ENCODE data around the gene SDK2.

The SDK2 gene

DNA sequence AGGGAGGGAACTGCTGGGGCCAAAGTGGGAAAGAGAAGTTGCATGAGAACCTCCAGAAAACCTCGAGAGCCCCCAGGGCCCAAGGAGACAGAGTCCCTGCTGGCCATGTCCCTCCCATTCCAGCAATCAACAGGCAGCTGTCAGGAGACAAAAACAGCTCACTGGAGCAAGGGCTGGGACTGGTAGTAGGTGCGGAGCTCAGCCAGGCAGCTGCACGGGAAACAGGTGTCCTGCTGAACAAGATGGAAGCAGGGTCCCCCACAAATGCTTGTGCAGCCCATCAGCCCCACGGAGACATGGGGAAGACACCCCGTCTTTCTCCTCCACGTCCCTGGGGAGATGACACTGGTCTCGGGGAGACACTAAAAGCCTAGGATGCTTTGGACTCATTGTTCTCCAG lies 34.5 kb downstream of the SDK2 start:
- DNase-seq (ENCODE audit: low spot score) = no peak

DNA sequence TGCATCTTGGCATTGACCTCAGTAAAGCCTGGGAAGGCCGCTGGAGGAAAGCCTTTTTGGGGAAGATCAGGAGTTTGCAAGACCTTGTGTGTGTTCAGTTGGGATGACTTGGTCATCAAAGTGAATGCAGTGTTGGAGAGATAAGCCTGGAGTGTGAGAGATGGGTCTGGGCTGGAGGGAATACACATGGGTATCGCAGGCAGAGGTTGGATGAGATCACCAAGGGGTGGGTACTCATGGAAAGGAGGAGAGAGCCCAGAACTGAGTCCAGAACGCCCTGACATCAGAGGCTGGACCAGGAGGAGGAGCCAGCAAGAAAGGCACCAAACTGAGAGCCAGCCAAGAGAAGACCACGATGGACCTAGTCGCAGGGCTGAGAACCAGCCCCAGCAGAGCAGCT lies 35.2 kb downstream of the SDK2 start:
- DNase-seq (ENCODE audit: low spot score) = no peak

DNA sequence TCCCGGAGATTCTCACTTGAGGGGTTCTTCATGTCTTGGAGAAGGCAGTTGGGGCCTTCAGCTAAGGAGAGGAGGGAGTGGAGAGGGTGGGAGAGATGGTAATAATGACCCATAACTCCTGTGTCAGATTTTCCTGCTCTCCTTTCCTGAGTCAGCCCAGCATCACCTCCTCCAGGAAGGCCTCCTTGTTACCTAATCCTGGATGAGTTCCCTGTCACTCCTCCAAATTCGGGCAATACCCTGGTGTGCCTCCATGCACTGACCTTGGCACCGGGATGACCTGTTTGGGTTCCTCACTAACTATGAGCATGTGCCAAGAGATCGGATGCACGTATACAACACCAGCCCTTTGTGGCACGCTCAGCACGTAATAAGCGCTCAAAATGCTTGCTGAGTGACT lies 38.8 kb downstream of the SDK2 start:
- DNase-seq (ENCODE audit: low spot score) = no peak

DNA sequence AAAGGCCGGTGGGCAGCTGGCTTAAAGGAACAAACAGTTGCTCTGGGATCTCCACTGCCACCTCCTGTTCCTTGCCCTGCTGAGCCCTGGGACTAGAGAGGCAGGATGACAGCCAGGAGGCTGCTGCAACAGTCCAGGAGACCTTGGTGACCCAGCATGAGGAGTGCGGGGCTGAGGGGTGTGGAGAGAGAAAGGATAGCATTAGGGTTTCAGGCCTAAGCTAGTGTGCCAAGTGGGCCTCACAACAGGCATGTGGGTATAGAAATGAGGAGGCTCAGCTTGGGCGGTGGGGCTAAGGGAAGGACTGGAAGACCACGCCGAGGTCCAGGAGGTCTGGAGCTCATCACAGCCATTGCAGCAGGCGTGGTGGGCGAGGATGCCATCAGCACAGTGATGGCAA lies 39.8 kb downstream of the SDK2 start:
- no peak for DNase-seq (ENCODE audit: low spot score)

DNA sequence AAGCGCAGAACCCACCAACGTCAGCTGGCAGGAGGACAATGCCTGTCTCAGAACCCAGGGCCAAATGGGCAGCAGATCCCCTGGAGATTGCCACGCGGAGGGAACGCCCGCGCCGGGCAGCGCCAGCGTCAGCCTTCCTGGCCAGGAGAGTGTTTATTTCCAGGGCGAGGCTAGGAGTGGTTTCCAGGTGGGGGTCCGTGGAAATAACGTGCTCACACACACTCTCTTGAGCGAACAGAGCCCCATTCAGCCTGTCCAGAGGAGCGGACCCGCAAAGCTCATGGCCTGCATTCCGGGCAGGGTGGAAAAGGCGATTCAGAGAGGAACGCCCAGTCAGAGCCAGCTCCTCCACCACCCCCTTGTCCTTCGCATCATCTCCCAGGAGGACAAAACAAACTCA lies 40.3 kb downstream of the SDK2 start:
- DNase-seq (ENCODE audit: low spot score) = no peak

DNA sequence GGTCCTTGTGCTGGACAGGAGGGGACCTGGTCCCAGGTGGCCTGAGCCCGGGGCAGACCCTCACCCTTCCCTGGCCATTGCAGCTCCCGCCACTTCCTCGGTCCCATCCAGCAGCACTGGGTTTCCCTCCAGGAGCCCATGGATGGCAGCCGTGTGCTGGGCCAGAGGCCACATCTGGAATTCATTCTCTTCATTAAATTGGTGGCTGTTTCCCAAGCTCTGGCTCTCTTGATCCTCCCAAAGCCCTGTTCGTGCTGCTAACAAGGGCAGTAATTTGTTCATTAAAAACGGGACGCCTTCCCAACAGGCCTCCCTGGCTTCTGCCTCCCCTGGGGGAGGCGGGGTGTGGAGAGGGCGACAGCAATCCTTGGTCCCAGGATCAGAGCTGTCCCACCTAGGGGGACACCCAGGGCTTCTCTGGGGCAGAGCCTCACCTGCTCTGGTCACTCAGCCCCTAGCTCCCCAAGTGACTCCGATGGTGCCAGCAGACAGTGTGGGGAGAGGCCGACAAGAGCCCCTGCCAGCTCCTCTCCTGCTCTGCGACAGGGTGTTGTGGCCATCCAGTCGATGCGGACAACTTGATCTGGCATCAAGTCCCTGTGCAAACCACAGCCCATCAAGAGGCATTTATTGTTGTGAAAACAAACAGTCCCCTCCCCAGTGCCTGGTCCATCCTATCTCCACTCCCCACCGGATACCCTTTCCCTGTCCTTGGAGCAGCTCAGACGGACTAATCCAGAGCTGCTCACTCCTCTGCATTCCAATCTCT lies 44.0 kb downstream of the SDK2 start:
- DNase-seq (ENCODE audit: low spot score) = no peak

DNA sequence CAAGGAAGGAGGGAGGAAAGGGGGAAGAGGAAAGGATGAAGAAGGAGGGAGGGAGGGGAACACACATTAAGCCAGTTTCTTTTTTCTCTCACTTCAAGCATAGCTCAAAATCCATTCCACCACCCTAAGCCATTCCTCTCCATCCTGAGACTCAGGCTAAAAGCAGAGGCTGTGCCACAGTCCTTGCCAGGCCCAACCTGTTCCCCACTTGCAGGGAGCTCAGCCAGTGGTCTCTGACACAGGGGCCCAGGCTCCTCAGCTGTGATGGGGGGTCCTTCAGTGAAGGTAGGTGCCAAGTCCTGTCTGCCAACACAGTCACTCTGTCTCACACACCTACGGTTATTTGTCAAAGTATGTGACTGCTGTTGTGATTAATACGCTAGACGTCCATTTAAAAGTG lies 44.6 kb downstream of the SDK2 start:
- no peak for DNase-seq (ENCODE audit: low spot score)

DNA sequence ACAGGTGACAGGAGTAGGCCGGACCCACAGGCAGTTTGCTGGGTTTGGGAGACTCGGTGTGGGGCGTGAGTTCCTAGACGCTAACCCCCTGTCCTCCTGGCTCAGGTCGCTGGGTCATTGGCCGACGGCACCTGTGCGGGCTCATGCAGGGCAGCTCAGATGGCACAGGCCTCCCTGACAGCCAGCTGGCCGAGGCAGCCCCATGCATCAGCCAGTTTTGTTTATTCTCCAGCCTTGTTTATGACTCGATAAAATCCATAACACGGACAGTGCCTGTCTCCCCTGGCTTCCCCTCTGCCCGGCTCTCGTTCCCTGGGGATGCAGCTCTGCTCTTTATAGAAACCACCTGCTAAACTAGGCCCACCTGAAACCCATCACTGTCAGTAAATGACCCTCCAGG lies 46.0 kb downstream of the SDK2 start:
- DNase-seq (ENCODE audit: low spot score) = no peak

DNA sequence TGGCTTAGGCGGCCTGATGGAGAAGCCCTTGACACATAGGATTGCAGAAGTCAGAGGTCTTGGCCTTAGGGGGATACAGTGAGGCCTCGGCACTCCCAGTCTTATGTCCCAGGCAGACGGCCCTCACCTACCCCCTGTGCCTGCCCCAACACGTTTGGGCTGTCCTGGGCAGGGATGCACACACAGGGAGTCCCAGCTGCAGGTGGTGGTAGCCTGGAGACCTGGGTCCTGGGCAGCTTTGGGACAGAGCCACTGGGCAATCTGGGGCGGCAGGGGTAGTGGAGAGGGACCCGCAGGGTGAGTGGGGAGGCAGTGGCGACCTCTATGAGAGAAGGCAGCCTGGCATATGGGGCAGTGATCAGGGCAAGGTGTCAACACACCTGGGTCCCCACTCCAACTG lies 48.3 kb downstream of the SDK2 start:
- DNase-seq (ENCODE audit: low spot score) = no peak

DNA sequence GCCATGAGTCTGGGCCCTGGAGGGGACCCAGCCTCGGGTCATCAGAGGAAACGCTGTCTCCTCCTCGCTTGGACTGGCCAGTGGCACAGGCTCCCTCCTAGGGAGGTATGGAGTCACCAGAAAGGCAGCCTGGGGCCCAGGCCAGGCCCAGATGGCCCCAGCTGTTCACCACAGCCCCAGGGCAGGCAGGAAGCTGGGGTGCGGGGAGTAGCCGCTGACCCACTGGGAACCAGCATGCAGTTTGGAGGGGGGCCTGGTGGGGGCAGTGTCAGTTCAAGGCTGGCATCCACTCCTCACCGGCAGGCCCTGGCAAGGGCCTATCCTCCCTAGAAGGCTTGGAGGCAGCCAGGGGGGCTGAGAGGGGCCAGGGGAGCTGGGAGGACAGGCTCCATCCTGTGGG lies 48.8 kb downstream of the SDK2 start:
- no peak for DNase-seq (ENCODE audit: low spot score)

DNA sequence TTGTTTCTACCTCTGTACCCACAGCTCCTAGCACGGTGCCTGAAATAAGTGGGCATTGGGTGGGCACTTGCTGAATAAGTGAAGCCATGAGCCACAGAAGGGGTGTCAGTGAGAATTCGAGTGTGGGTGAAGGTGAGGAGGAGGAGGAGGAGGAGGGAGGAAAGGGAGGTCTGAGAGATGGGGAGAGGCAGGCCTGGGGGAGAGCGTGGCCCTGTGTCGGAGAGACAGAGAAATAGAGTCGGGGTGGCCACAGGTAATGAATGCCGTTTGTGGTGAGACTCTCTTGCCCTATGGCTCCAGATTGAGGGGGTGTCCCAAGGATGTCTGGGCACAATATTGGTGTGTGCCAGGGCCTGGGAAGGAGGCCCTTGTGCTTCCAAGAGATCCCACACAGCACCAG lies 49.2 kb downstream of the SDK2 start:
- no peak for DNase-seq (ENCODE audit: low spot score)

DNA sequence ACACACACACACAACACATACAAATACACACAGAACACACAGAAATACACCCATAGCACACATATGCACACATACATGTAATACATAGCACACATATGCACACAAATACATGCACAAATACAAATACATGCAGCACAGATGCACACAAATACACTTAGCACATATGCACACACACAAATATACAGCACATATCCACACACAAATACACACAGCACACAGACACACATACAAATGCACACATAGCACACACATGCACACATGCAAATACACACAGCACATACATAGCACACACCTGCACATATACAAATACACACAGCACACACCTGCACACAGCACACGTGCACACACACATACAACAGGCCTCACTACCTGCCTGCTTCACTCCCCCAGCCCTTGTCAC lies 49.6 kb downstream of the SDK2 start:
- no peak for DNase-seq (ENCODE audit: low spot score)

DNA sequence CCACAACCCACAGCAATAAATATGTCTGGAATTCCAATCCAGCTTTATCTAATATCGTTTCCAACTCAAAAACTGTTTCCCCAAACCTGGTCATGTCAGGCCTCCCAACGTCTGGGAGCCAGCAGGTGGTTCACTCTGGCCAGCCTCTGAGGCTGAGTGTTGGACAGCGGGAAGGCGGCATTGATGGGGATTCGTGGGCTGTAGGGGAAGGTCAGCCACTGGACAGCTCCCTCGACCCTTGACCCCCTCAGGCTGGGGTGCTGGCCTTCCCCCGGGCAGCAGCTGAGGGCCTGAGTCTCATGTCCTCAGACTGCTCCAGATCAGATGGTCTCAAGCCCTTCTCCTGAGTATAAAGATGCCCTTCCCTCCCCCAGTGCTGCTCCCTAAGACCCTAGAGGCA lies 50.2 kb downstream of the SDK2 start:
- DNase-seq (ENCODE audit: low spot score) = no peak

DNA sequence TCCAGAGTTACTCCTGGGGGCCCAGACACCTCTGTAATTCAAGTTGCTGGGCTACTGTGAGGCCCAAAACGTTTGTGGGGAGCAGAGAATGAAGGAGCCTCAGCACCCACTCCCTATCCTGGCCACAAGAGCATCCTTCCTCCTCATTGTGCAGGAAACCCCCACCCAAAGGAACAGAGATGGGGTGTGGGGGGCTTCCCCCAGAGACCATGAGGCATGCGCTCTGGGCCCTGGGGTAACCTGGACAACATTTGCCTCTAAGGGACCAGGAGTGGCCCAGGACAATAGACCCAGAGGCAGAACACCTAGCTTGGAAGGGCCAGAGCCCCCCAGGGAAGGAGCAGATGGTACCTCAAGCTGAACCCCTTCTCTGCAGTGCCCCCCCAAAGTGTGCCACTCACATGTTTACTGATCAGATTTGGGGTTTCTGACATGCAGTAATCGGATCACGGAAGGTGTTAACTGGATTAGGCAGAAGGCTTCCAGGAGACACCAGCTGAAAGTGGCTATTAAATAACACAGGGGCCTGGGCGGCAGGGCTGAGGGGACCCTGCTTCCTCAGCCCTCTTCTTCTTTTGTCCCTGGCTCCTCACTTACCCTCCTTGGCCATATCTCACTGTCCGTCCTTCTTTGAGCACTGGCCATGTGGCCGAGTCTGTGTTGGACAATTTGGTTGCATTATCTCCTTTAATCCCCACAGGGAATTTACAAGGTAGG lies 50.8 kb downstream of the SDK2 start:
- DNase-seq (ENCODE audit: low spot score) = no peak

DNA sequence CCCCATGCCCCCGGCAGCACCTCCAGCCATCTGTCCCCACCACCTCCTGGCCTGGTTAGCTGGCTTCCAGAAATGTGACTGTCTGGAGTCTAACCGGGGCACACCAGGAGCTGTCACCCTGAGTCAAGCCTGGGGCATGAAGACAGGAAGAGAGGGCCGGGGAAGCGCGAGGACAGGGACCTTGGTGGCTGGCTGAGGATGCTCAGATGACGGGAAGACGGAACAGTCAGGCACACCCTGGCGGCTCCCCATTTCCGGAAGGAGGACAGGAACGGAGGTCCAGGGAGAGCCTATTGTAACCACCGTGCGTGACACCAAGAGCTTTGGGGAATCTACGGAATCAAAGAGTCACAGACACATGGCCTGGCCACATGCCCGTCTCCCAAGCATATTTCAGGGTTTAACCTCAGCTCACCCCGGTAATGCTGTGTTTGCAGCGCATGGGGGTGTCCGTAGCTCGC lies 51.7 kb downstream of the SDK2 start:
- DNase-seq (ENCODE audit: low spot score) = no peak

DNA sequence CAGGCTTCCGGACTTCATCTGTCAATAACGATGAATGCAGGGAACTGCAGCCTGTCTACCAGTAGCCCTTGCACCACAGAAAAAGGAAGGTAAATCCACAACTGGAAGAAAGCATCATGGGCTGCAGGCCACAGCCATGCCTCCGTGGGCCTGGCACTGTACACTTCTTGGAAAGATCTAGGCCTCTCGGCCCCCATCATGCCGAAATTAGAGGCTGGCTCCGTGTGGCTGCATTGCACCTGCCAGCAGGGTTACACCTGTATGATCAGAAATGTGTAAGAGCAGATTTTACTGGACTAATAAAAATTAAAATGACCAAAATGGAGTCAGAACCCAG lies 52.2 kb downstream of the SDK2 start:
- no peak for DNase-seq (ENCODE audit: low spot score)

DNA sequence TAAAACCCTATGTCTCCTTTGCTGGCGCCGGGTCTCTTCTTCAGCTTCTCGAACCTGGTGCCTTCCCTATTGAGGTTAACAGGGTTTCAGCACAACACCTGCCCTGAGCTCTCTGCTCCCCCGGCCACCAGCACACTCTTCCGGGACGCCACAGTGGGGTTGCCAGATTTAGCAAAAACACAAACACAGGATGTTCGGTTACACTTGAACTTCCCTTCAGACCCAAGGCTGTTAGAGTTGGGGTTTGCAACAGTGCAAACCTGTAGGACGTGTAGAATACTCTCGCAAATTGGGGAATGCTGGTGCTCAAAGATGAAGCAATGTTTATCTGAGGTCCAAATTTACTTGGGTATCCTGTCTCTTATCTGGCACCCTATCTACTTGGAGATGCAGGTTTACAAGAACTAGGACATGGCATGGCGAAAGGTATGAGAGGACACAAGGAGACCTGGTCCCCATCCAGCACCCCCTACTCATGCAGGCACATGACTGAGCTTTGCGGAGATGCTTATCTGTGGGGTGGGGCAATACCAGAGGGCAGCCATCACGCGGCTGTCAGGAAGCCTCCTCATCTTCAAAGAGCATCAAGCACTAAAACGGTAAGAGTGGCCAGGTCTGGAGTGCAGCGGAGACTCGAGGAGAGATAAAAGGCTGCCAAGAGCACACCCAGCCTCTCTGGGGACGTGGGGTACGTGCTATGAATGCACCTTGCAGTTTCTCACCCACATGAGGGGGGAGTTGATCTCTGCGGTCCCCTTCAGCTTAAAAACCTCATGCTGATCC lies 52.8 kb downstream of the SDK2 start:
- no peak for DNase-seq (ENCODE audit: low spot score)

DNA sequence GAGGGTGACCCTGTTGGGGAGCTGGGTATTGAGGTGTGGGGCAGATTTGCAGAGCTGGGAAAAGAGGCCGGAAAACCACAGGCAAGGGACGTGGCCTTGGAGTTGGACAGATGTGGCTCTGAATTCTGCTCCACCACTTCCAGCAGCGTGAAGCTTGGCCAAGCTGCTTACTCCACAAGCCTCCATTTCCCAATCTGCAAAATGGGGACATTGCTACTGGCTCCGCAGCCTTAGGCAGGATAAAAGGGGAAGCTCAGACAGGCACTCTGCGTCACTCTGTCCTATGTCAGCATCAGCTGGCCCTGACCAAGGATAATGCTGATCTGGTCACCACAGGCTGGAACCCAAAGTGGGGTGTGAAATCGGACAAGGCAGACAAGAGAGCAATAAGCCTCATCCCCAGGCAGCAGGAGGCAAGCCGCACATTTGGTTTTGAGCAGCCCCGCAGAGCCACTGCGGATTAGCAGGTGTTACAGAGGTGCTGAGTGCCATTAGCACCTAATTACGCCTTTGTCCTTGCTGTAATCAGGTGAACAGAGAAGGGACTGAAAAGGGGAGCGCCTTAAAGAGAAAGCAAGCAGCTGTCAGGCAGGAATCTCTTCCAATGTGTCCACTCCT lies 54.8 kb downstream of the SDK2 start:
- no peak for DNase-seq (ENCODE audit: low spot score)

DNA sequence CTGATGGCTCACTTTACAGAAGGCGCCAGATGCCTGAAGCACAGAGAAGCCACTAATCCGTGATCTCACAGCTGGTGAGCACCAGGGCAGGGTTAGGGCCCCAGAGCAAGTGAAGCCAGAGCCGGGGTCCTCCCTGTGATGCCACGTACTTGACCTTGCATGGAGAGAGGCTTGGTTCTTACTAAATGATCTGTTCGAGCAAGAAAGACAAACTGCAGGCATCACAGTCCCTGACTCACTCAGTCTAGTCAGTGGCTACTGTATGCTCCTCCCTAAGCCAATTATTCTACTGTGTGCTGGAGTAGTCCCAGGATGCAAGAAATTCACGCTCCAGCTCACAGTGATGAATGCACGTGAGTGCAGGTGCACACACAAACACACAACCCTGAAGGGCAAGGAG lies 55.4 kb downstream of the SDK2 start:
- no peak for DNase-seq (ENCODE audit: low spot score)

DNA sequence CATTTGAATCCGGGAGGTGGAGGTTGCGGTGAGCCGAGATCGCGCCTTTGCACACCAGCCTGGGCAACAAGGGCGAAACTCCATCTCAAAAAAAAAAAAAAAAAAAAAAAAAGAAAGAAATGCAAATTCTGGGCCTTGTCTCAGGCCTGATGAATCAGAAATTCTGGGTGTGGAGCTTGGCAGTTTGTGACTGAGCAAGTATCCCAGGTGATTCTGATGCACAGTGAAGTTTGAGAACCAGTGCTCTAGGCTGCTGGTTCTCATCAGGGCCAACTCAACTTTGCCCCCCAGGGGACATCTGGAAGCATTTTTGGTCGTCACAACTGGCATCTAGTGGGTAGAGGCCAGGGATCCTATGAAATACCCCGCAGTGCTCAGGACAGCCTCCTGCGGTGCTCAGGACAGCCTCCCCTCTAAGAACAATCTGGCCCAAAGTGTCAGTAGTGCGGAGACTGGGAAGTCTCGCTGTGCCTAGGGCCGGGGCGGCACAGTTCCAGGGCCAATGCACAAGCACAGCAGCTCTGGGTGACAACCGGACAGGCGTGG lies 55.9 kb downstream of the SDK2 start:
- no peak for DNase-seq (ENCODE audit: low spot score)

DNA sequence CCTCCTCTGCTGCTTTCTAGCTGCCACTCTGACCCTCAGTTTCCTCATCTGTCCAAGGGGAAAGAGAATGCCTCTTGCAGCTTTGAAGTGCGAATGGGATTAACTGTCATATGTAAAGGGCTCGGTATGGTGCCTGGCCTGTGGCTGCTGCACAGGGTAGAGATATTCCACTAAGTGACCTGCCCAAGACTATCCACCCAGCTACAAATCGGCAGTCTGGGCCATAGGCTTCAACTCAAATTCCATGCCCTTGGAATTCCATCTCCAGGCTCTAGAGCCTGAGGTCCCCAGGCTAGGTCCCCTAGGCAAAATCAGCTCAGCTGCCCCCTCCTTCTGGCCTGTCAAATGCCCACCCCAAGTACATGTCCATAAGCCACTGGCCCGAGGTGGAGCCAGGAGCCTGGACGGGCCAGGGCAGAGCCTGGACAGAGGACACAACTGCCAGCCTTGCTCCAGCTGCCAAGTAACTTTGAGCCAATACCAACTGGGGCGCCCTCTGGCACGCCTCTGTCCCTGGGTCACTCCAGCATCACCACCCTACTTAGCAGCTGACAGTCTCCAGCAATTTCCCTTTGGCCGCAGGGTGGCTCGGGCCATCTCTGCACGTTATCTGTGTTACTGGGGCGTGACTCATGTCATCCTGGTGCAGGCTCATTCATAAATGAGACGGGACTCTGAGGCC lies 57.2 kb downstream of the SDK2 start:
- peak; percentile 66 for DNase-seq (ENCODE audit: low spot score)

All from SW480 (cell line).